Prostate gland (tissue), 2 donors: ENCODE results near the gene FMNL2. TPM values are rescaled to one million over a fixed set of nuclear protein-coding genes. Genes with fewer than 3 reads are reported as not detected.

ENCODE experiments used
- DNase-seq: peaks from one replicate; pipeline ENCODE4 v3.0.0-alpha.2; 2019; ENCODE audit warnings: low spot score
- H3K27ac ChIP-seq, 2 donors: fragments of 200-600 bp; sonication (generic); 2 replicates each; pipeline ENCODE4 v1.5.1; 2017 to 2019
- H3K27me3 ChIP-seq: fragments of 200-600 bp; sonication (generic); replicated peaks from 2 replicates; pipeline ENCODE4 v1.5.1; 2019; ENCODE audit not compliant: insufficient read depth
- H3K36me3 ChIP-seq, 2 donors: fragments of 200-600 bp; sonication (generic); 1 replicate in 1 of 2; 2 replicates in 1 of 2; pipeline versions ENCODE4 v1.5.1 to v1.8.1; 2017 to 2019
- H3K4me1 ChIP-seq: fragments of 200-600 bp; sonication (generic); replicated peaks from 2 replicates; pipeline ENCODE4 v1.5.1; 2019
- H3K4me3 ChIP-seq, 2 donors: fragments of 200-600 bp; sonication (generic); 2 replicates each; pipeline ENCODE4 v1.5.1; 2017 to 2019
- H3K9me3 ChIP-seq: fragments of 200-600 bp; sonication (generic); 2 replicates; pipeline ENCODE4 v1.5.1; 2017
- CTCF ChIP-seq, 4 experiments: fragments of 200-600 bp in 2 of 4; fragments of 450-650 bp in 2 of 4; sonication (generic) in 2 of 4; IDR thresholded peaks; 1 replicate in 3 of 4; 2 replicates in 1 of 4; pipeline ENCODE4 v1.5.1; 2016 to 2019; ENCODE audit warnings: antibody characterized with exemption in 4 of 4, mild to moderate bottlenecking in 2 of 4, moderate library complexity in 2 of 4
- POLR2A ChIP-seq: fragments of 450-650 bp; IDR thresholded peaks from one replicate; pipeline ENCODE4 v1.6.1; 2016; ENCODE audit warnings: antibody characterized with exemption, mild to moderate bottlenecking
- POLR2AphosphoS5 ChIP-seq: sonication (generic); formaldehyde crosslinking; IDR thresholded peaks from one replicate; pipeline ENCODE4 v1.6.1; 2017; ENCODE audit warnings: antibody characterized with exemption
- WGBS: methylation state at CpG from one replicate; pipeline ENCODE4 v1.1.5; 2018; 5-methylcytosine and 5-hydroxymethylcytosine counted together
- intact Hi-C: fragments of 100-400 bp; cut with DNase I; formaldehyde crosslinking; loops from one replicate; pipeline ENCODE4 v1.14.2; 2022
- total RNA-seq, 2 donors: library from RNA; depleted of rRNA; stranded (reverse); fragments of >200 nt; gene quantifications; one replicate each; pipeline ENCODE4 v1.1.0, GENCODE V29; 2016

Gene FMNL2
- total RNA-seq, 2 donors from 2014 or later = 9.8 to 19.4 TPM

- no peaks in the 10 kb centered on the region for H3K27me3 ChIP-seq
- WGBS = 26% methylated on average over 3 of the region's 3 CpGs
- H3K9me3 ChIP-seq = no peaks in the 10 kb centered on the region
- H3K36me3 ChIP-seq = no peaks in the 10 kb centered on the region
- no peak overlapping the region for H3K4me3 ChIP-seq
- no peaks in the 10 kb centered on the region for H3K4me1 ChIP-seq
- no peak for DNase-seq
- TF ChIP-seq CTCF (IDR thresholded peaks at IDR 0.05) (no peak), POLR2AphosphoS5 (no peak), POLR2A (no peak)
- H3K27ac ChIP-seq = no peak overlapping the region
- intact Hi-C loops = no loop called here
These were observed 110.8 kb downstream of the FMNL2 start for GRCh38 chr2:152445791-152446201.

- Histone ChIP-seq H3K4me3 (no peak overlapping the region), H3K4me1 (no peaks in the 10 kb centered on the region), H3K9me3 (no peaks in the 10 kb centered on the region), H3K36me3 (no peaks in the 10 kb centered on the region), H3K27me3 (no peaks in the 10 kb centered on the region), H3K27ac (no peak overlapping the region)
- 39% methylated on average over 1 of the region's 1 CpG for WGBS
- intact Hi-C loops = no loop called here
- no peak for DNase-seq
- TF ChIP-seq POLR2AphosphoS5 = no peak
- no peak for TF ChIP-seq POLR2A
- TF ChIP-seq CTCF (IDR thresholded peaks at IDR 0.05) = no peak
These were observed 111.2 kb downstream of the FMNL2 start for GRCh38 chr2:152446213-152446612.

GRCh38 chr2:152447897-152448296 is 112.9 kb downstream of the FMNL2 start:
- Histone ChIP-seq H3K27me3 (no peaks in the 10 kb centered on the region), H3K4me3 (no peak overlapping the region), H3K36me3 (no peaks in the 10 kb centered on the region), H3K27ac (no peak overlapping the region), H3K9me3 (no peaks in the 10 kb centered on the region), H3K4me1 (no peaks in the 10 kb centered on the region)
- DNase-seq = no peak
- 93% methylated on average over 1 of the region's 1 CpG for WGBS
- intact Hi-C loops = no loop called here
- no peak for TF ChIP-seq CTCF (IDR thresholded peaks at IDR 0.05)
- TF ChIP-seq POLR2A = no peak
- no peak for TF ChIP-seq POLR2AphosphoS5

GRCh38 chr2:152448606-152449005 is 113.6 kb downstream of the FMNL2 start:
- TF ChIP-seq POLR2AphosphoS5 (no peak), POLR2A (no peak), CTCF (IDR thresholded peaks at IDR 0.05) (no peak)
- intact Hi-C loops = no loop called here
- WGBS = 91% methylated on average over 5 of the region's 5 CpGs
- Histone ChIP-seq H3K4me3 (no peak overlapping the region), H3K36me3 (no peaks in the 10 kb centered on the region), H3K27me3 (no peaks in the 10 kb centered on the region), H3K4me1 (no peaks in the 10 kb centered on the region), H3K27ac (no peak overlapping the region), H3K9me3 (no peaks in the 10 kb centered on the region)
- DNase-seq = no peak

GRCh38 chr2:152449578-152449977 is 114.6 kb downstream of the FMNL2 start:
- no peaks in the 10 kb centered on the region for H3K27me3 ChIP-seq
- H3K36me3 ChIP-seq = no peaks in the 10 kb centered on the region
- TF ChIP-seq CTCF (IDR thresholded peaks at IDR 0.05) = no peak
- no peak for TF ChIP-seq POLR2A
- TF ChIP-seq POLR2AphosphoS5 = no peak
- H3K4me1 ChIP-seq = no peaks in the 10 kb centered on the region
- intact Hi-C loops = no loop called here
- H3K4me3 ChIP-seq = no peak overlapping the region
- 85% methylated on average over 3 of the region's 3 CpGs for WGBS
- DNase-seq = no peak
- no peaks in the 10 kb centered on the region for H3K9me3 ChIP-seq
- no peak overlapping the region for H3K27ac ChIP-seq
